Chondrocyte (in vitro differentiated cells): Measurements from ENCODE around the gene SNX22. TPM values are rescaled to one million over a fixed set of nuclear protein-coding genes. Genes with fewer than 3 reads are reported as not detected.

ENCODE experiments used
- DNase-seq: peaks from one replicate; pipeline ENCODE4 v3.0.0; 2021; ENCODE audit warnings: mixed read lengths, low spot score
- H3K27ac Mint-ChIP-seq: one replicate; pipeline ENCODE4 v1.8.0; 2021; ENCODE audit warnings: mild to moderate bottlenecking, moderate library complexity, mixed read lengths; ENCODE audit not compliant: unreplicated experiment
- H3K27me3 Mint-ChIP-seq: 2 replicates; pipeline ENCODE4 v1.8.0; 2021; ENCODE audit warnings: low read depth, mixed read lengths
- H3K36me3 Mint-ChIP-seq: 2 replicates; pipeline ENCODE4 v1.8.0; 2021; ENCODE audit warnings: low read depth, mixed read lengths
- H3K4me1 Mint-ChIP-seq: 2 replicates; pipeline ENCODE4 v1.8.0; 2021; ENCODE audit warnings: low read depth, mild to moderate bottlenecking, mixed read lengths
- H3K4me3 Mint-ChIP-seq: one replicate; pipeline ENCODE4 v1.8.0; 2021; ENCODE audit warnings: mild to moderate bottlenecking, moderate library complexity, mixed read lengths; ENCODE audit not compliant: unreplicated experiment
- H3K9me3 Mint-ChIP-seq: 2 replicates; pipeline ENCODE4 v1.8.0; 2021; ENCODE audit warnings: low read depth, mixed read lengths
- total RNA-seq: library from RNA; stranded (reverse); gene quantifications from 3 replicates; pipeline ENCODE4 v1.2.1, GENCODE V29; 2021
- TF ChIP-seq, protein P1 (sequence below): fragments of 200-600 bp; sonication (generic); IDR thresholded peaks from 2 replicates; pipeline ENCODE4 v1.5.0; 2021; ENCODE audit warnings: antibody characterized with exemption, mild to moderate bottlenecking, moderate library complexity

SNX22 gene
- total RNA-seq, 1 donor from 2014 or later, result 0.15 TPM

GRCh38 chr15:64153480-64154367 is 2.2 kb downstream of the SNX22 start:
- Mint-ChIP-seq H3K36me3 (peaks cover 28% of the 10 kb centered on the region), H3K9me3 (no peaks in the 10 kb centered on the region), H3K4me1 (peaks cover 17% of the 10 kb centered on the region), H3K4me3 (peak overlapping the region; percentile 26), H3K27ac (peak overlapping the region; percentile 69), H3K27me3 (no peaks in the 10 kb centered on the region)
- TF ChIP-seq, protein P1, sequence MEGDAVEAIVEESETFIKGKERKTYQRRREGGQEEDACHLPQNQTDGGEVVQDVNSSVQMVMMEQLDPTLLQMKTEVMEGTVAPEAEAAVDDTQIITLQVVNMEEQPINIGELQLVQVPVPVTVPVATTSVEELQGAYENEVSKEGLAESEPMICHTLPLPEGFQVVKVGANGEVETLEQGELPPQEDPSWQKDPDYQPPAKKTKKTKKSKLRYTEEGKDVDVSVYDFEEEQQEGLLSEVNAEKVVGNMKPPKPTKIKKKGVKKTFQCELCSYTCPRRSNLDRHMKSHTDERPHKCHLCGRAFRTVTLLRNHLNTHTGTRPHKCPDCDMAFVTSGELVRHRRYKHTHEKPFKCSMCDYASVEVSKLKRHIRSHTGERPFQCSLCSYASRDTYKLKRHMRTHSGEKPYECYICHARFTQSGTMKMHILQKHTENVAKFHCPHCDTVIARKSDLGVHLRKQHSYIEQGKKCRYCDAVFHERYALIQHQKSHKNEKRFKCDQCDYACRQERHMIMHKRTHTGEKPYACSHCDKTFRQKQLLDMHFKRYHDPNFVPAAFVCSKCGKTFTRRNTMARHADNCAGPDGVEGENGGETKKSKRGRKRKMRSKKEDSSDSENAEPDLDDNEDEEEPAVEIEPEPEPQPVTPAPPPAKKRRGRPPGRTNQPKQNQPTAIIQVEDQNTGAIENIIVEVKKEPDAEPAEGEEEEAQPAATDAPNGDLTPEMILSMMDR, result peak; percentile 94
- DNase-seq, result no peak

DNA sequence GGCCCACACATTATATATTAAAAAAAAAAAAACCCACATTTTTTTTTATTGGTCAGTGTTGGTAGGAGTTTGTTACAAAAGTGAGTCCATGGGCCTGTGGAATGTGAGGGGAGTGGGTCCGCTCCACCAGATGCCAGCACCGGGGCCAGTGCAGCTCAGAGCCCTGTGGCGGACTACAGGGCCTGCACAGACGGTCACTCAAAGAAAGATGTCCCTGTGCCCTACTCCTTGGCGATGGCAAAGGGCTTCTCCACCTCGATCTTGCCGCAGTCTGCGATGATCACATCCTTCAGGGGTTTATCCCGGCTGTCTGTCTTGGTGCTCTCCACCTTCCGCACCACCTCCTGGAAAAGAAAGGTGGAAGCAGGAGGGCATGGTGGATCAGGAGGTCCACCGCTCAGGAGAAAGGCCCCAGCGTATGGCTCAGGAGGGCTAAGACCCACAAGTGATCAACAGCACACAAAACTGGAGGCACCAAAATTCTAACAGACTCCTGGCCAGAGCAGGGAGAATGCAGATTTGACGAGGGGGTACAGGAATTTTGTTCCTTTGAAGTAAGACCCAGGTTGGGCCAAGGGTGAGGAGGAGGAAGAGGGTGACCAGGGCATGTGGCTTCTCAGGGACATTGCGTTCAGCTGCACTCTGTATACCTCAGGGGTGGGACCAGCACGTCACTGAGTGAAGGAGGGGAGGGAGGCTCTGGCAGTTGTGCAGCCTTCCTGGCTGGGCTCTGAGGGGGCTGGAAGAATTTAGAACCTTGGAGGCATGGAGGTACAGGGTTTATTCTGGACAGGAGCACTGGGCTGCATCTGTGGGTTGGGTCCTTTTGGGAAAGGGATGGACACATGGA is 4.5 kb downstream of the SNX22 start:
- H3K9me3 Mint-ChIP-seq, result no peaks in the 10 kb centered on the region
- TF ChIP-seq, protein P1, result no peak
- H3K27me3 Mint-ChIP-seq, result no peaks in the 10 kb centered on the region
- H3K36me3 Mint-ChIP-seq, result peaks cover 40% of the 10 kb centered on the region
- DNase-seq, result no peak
- peaks cover 28% of the 10 kb centered on the region for H3K4me1 Mint-ChIP-seq
- H3K27ac Mint-ChIP-seq, result no peak overlapping the region
- H3K4me3 Mint-ChIP-seq, result no peak overlapping the region

DNA sequence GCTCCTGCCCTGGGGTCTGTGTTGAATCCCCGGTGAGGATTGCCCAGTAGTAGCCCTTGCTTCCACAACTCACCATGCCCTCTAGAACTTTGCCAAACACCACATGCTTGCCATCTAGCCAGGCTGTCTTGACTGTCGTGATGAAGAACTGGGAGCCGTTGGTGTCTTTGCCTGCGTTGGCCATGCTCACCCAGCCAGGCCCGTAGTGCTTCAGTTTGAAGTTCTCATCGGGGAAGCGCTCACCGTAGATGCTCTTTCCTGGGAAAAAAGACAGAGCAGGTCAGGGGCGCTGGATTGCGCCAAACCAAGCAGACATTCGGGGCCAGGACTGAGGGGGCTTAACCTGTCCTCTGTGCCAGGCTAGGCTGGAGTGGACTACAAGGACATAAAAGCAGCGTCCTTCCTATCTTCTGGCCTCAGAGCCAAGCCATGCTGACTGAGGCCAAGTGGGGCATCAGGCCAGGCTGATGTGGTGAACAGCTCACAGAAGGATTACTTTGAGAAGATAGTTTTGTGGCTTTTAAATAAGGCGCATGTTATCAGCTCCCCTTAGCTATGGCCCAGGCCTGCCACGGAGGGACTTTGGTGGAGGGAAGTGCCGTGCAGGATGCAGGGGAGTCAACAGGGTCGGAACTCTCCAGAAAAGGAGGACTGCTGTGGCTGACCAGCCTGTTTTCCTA is 5.3 kb downstream of the SNX22 start:
- H3K9me3 Mint-ChIP-seq, result no peaks in the 10 kb centered on the region

GRCh38 chr15:64157599-64158125 is 6.1 kb downstream of the SNX22 start:
- TF ChIP-seq, protein P1, result no peak
- no peak for DNase-seq
- Mint-ChIP-seq H3K4me1 (peaks cover 33% of the 10 kb centered on the region), H3K36me3 (peaks cover 44% of the 10 kb centered on the region), H3K27ac (no peak overlapping the region), H3K27me3 (no peaks in the 10 kb centered on the region), H3K9me3 (no peaks in the 10 kb centered on the region), H3K4me3 (no peak overlapping the region)

More for the DNA sequence above, 5.3 kb downstream of the SNX22 start:
- DNase-seq, result no peak
- TF ChIP-seq, protein P1, result no peak
- Mint-ChIP-seq H3K36me3 (peaks cover 42% of the 10 kb centered on the region), H3K27me3 (no peaks in the 10 kb centered on the region), H3K4me1 (peaks cover 32% of the 10 kb centered on the region), H3K4me3 (no peak overlapping the region), H3K27ac (peak overlapping the region; percentile 17)
